Kidney (tissue), 14 donors: Measurements from ENCODE around the gene BRD9. TPM values are rescaled to one million over a fixed set of nuclear protein-coding genes. Genes with fewer than 3 reads are reported as not detected.

ENCODE experiments used
- DNase-seq, 5 donors: peaks; one replicate each; pipeline ENCODE4 v3.0.0-alpha.2; 2013 to 2020
- FAIRE-seq: peaks from 2 replicates; lab custom pipeline; 2012; peaks lifted over from hg19 to GRCh38; lab: Jason Lieb, UNC
- H3K27ac ChIP-seq, 2 donors: one replicate each; pipeline ENCODE4 v1.7.0; 2013; ENCODE audit warnings: low read depth in 2 of 2, low read length in 2 of 2, inconsistent platforms in 1 of 2
- H3K27me3 ChIP-seq: one replicate; pipeline ENCODE4 v1.7.1; 2013; ENCODE audit warnings: low read length, inconsistent platforms; ENCODE audit not compliant: control insufficient read depth, insufficient read depth
- H3K36me3 ChIP-seq, 3 donors: one replicate each; pipeline versions ENCODE4 v1.7.0 to v1.7.1; 2013; ENCODE audit warnings: low read length in 3 of 3, control low read depth in 1 of 3, inconsistent platforms in 1 of 3; ENCODE audit not compliant: insufficient read depth in 3 of 3, control insufficient read depth in 2 of 3
- H3K4me1 ChIP-seq, 3 donors: one replicate each; pipeline versions ENCODE4 v1.7.0 to v1.7.1; 2013; ENCODE audit warnings: low read length in 3 of 3, inconsistent platforms in 1 of 3, low read depth in 1 of 3; ENCODE audit not compliant: control insufficient read depth in 2 of 3, insufficient read depth in 2 of 3
- H3K4me3 ChIP-seq, 3 donors: one replicate each; pipeline versions ENCODE4 v1.7.0 to v1.8.1; 2013; ENCODE audit warnings: low read length in 3 of 3, control low read depth in 1 of 3, inconsistent platforms in 1 of 3
- H3K9ac ChIP-seq, 3 donors: one replicate each; pipeline versions ENCODE4 v1.7.0 to v1.7.1; 2013; ENCODE audit warnings: low read length in 3 of 3, control low read depth in 1 of 3, inconsistent platforms in 1 of 3
- H3K9me3 ChIP-seq, 3 donors: one replicate each; pipeline versions ENCODE4 v1.7.0 to v1.7.1; 2013; ENCODE audit warnings: low read length in 3 of 3, control low read depth in 1 of 3, inconsistent platforms in 1 of 3; ENCODE audit not compliant: control insufficient read depth in 2 of 3, insufficient read depth in 1 of 3
- intact Hi-C: fragments of 100-400 bp; cut with DNase I; formaldehyde crosslinking; loops from one replicate; pipeline ENCODE4 v1.11.1; 2022
- polyA plus RNA-seq: library from polyadenylated mRNA; stranded (reverse); fragments of 350-450 nt; fragmentation: Illumina TruSeq; extraction: RNeasy Lipid Tissue Mini Kit (QIAGEN cat#74804); gene quantifications from one replicate; pipeline ENCODE4 v1.2.3, GENCODE V29; 2014; ENCODE audit warnings: low read depth, low replicate concordance; ENCODE audit not compliant: insufficient read depth
- total RNA-seq: library from RNA; stranded (reverse); fragmentation: NEBNext Ultra II Directional; extraction: Animal tissue kit (Norgen Biotek cat#: 25700); gene quantifications from one replicate; pipeline ENCODE4 v1.2.1, GENCODE V29; 2021
- TF ChIP-seq, protein P1 (sequence below): IDR thresholded peaks from 3 replicates; pipeline ENCODE4 v1.5.1; 2012; ENCODE audit warnings: mild to moderate bottlenecking, moderate library complexity, borderline replicate concordance; ENCODE audit not compliant: insufficient read depth; ENCODE audit errors: extremely low read depth
- donor health status: control.
- donor health status: control.
- donor health status: control.
- donor health status: control.
- donor health status: control.
- donor health status: DM: yes; HTN: yes; CAD: no.
- donor health status: Normal renal cell carcinoma (clear cell type).

BRD9 gene
- total and polyA plus RNA-seq, 2 donors from 2014 or later, result 17.5 to 38.0 TPM

GRCh38 chr5:909086-909485 is 16.5 kb upstream of the BRD9 start:
- Histone ChIP-seq H3K27me3 (no peaks in the 10 kb centered on the region), H3K27ac (no peak overlapping the region), H3K9me3 (no peaks in the 10 kb centered on the region), H3K4me3 (no peak overlapping the region), H3K4me1 (no peaks in the 10 kb centered on the region), H3K9ac (no peak overlapping the region), H3K36me3 (peaks cover 0 to 2% (median 0%) of the 10 kb centered on the region in 3 donors)
- TF ChIP-seq, protein P1, sequence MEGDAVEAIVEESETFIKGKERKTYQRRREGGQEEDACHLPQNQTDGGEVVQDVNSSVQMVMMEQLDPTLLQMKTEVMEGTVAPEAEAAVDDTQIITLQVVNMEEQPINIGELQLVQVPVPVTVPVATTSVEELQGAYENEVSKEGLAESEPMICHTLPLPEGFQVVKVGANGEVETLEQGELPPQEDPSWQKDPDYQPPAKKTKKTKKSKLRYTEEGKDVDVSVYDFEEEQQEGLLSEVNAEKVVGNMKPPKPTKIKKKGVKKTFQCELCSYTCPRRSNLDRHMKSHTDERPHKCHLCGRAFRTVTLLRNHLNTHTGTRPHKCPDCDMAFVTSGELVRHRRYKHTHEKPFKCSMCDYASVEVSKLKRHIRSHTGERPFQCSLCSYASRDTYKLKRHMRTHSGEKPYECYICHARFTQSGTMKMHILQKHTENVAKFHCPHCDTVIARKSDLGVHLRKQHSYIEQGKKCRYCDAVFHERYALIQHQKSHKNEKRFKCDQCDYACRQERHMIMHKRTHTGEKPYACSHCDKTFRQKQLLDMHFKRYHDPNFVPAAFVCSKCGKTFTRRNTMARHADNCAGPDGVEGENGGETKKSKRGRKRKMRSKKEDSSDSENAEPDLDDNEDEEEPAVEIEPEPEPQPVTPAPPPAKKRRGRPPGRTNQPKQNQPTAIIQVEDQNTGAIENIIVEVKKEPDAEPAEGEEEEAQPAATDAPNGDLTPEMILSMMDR, result no peak
- FAIRE-seq (no peak), DNase-seq (peak in 1 of 5 donors; percentile 10)
- intact Hi-C loops, result loop anchor here (10.0 kb wide), 2 partner anchors 244 to 464 kb away; partner anchors contain the start of gene EXOC3

- H3K27ac ChIP-seq, result no peak overlapping the region
- H3K4me3 ChIP-seq, result no peak overlapping the region
- H3K36me3 ChIP-seq, result peaks cover 0 to 2% (median 0%) of the 10 kb centered on the region in 3 donors
- TF ChIP-seq, protein P1, result no peak
- H3K27me3 ChIP-seq, result no peaks in the 10 kb centered on the region
- intact Hi-C loops, result loop anchor here (10.0 kb wide), 2 partner anchors 243 to 463 kb away; partner anchors contain the start of gene EXOC3
- no peaks in the 10 kb centered on the region for H3K4me1 ChIP-seq
- FAIRE-seq, result no peak
- no peaks in the 10 kb centered on the region for H3K9me3 ChIP-seq
- DNase-seq, result peak in 1 of 5 donors; percentile 18
- no peak overlapping the region for H3K9ac ChIP-seq
These were observed 15.6 kb upstream of the BRD9 start for GRCh38 chr5:908172-908571.

DNA sequence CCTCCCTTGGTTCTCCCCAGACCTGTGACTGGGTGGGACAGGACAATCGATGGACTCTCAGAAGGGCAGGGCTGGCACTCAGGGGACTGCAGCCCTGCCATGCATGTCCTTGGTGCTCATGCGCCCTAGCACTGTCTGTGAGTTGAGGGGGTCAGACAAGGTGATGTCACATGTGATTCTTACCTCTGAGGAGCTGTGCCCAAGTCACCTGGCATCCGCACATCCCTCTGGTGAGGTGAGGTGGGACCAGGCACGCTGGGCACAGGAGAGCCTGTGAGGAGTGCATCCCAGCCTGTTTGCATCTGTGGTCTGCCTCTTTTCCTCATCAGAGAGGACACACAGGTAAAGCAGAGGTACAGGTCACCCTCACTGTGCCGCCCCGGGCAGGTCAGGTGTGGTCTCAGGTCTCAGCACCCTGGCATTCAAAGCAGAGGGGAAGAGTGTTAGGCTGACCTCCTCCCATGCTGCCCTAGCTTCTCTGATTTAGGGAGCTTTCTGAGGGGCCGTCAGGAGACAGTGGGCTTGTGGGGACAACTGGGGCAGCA is 14.8 kb upstream of the BRD9 start:
- Histone ChIP-seq H3K9me3 (no peaks in the 10 kb centered on the region), H3K4me3 (no peak overlapping the region), H3K4me1 (no peaks in the 10 kb centered on the region), H3K36me3 (peaks cover 0 to 2% (median 0%) of the 10 kb centered on the region in 3 donors), H3K27me3 (no peaks in the 10 kb centered on the region), H3K27ac (no peak overlapping the region), H3K9ac (no peak overlapping the region)
- no peak for FAIRE-seq
- DNase-seq, result peak in 1 of 5 donors; percentile 18
- intact Hi-C loops, result loop anchor here (10.0 kb wide), 2 partner anchors 243 to 463 kb away; partner anchors contain the start of gene EXOC3
- TF ChIP-seq, protein P1, result no peak
